Loucy (cell line): ENCODE data around the gene LMBRD2.

Experiments
- H2AFZ ChIP-seq: fragments of 200-600 bp; sonication (generic); 2 replicates; pipeline ENCODE4 v1.6.0; 2016; ENCODE audit warnings: antibody characterized with exemption, mild to moderate bottlenecking, low read length, moderate library complexity
- H3F3A ChIP-seq: fragments of 200-600 bp; 2 replicates; pipeline ENCODE4 v1.6.0; 2016; ENCODE audit warnings: antibody characterized with exemption, low read depth, mild to moderate bottlenecking
- H3K27me3 ChIP-seq: fragments of 200-600 bp; sonication (generic); 2 replicates; pipeline ENCODE4 v1.6.1; 2014; ENCODE audit warnings: low read length, mild to moderate bottlenecking; ENCODE audit not compliant: insufficient read depth, poor library complexity, severe bottlenecking
- H3K36me3 ChIP-seq: fragments of 200-600 bp; sonication (generic); 2 replicates; pipeline ENCODE4 v1.6.1; 2016; ENCODE audit warnings: low read length; ENCODE audit not compliant: insufficient read depth
- H3K4me1 ChIP-seq: fragments of 200-600 bp; sonication (generic); 2 replicates; pipeline ENCODE4 v1.5.1; 2014; ENCODE audit warnings: low read length, mild to moderate bottlenecking; ENCODE audit not compliant: insufficient read depth, poor library complexity, severe bottlenecking
- H3K4me2 ChIP-seq: fragments of 200-600 bp; sonication (generic); 2 replicates; pipeline ENCODE4 v1.6.0; 2014; ENCODE audit warnings: antibody characterized with exemption, low read length, low read depth, mild to moderate bottlenecking; ENCODE audit not compliant: poor library complexity, severe bottlenecking
- H3K4me3 ChIP-seq: fragments of 200-600 bp; sonication (generic); 2 replicates; pipeline ENCODE4 v1.5.1; 2014; ENCODE audit warnings: low read length, mild to moderate bottlenecking, mixed read lengths; ENCODE audit not compliant: poor library complexity, severe bottlenecking
- H3K79me2 ChIP-seq: fragments of 200-600 bp; sonication (generic); 2 replicates; pipeline ENCODE4 v1.6.1; 2014; ENCODE audit warnings: low read length; ENCODE audit not compliant: insufficient read depth
- H3K9ac ChIP-seq: fragments of 200-600 bp; sonication (generic); 2 replicates; pipeline ENCODE4 v1.6.0; 2014; ENCODE audit warnings: mild to moderate bottlenecking, low read depth, low read length, moderate library complexity; ENCODE audit not compliant: poor library complexity, severe bottlenecking
- H3K9me2 ChIP-seq: fragments of 200-600 bp; sonication (generic); replicated peaks from 2 replicates; pipeline ENCODE4 v1.6.1; 2016; ENCODE audit warnings: low read depth, low read length, mixed read lengths
- H3K9me3 ChIP-seq: fragments of 200-600 bp; sonication (generic); 2 replicates; pipeline ENCODE4 v1.6.1; 2014; ENCODE audit warnings: mild to moderate bottlenecking, antibody characterized with exemption, low read length, low read depth; ENCODE audit not compliant: insufficient read depth
- H4K20me1 ChIP-seq: fragments of 200-600 bp; sonication (generic); 2 replicates; pipeline ENCODE4 v1.6.0; 2014; ENCODE audit warnings: antibody characterized with exemption, low read length, mild to moderate bottlenecking; ENCODE audit not compliant: insufficient read depth, poor library complexity, severe bottlenecking
- CTCF ChIP-seq: fragments of 200-600 bp; sonication (generic); conservative IDR thresholded peaks from 2 replicates; pipeline ENCODE4 v1.5.1; 2014; ENCODE audit warnings: mild to moderate bottlenecking, antibody characterized with exemption, low read length
- EZH2phosphoT487 ChIP-seq: fragments of 200-600 bp; IDR thresholded peaks from 2 replicates; pipeline ENCODE4 v1.6.1; 2018; ENCODE audit warnings: antibody characterized with exemption, mild to moderate bottlenecking, moderate library complexity, borderline replicate concordance

Gene LMBRD2

GRCh38 chr5:36174119-36174518 is 22.4 kb upstream of the LMBRD2 start:
- H3K9me3 ChIP-seq, result no peaks in the 10 kb centered on the region
- no peaks in the 10 kb centered on the region for H3K79me2 ChIP-seq
- peaks cover 8% of the 10 kb centered on the region for H3K4me1 ChIP-seq
- H2AFZ ChIP-seq, result no peak overlapping the region
- TF ChIP-seq EZH2phosphoT487, result no peak
- TF ChIP-seq CTCF, result no peak
- no peaks in the 10 kb centered on the region for H3K27me3 ChIP-seq
- no peak overlapping the region for H3K4me3 ChIP-seq
- H3K9me2 ChIP-seq, result no peaks in the 10 kb centered on the region
- H3K36me3 ChIP-seq, result peaks cover 93% of the 10 kb centered on the region
- no peak overlapping the region for H3K4me2 ChIP-seq
- no peaks in the 10 kb centered on the region for H3F3A ChIP-seq
- no peak overlapping the region for H3K9ac ChIP-seq
- no peaks in the 10 kb centered on the region for H4K20me1 ChIP-seq

- peaks cover 5% of the 10 kb centered on the region; the same call in 1 of the 2 replicates for H3K79me2 ChIP-seq
- H3F3A ChIP-seq, result no peaks in the 10 kb centered on the region
- H2AFZ ChIP-seq, result no peak overlapping the region
- H4K20me1 ChIP-seq, result no peaks in the 10 kb centered on the region
- no peak overlapping the region for H3K4me3 ChIP-seq
- TF ChIP-seq EZH2phosphoT487 (no peak), CTCF (no peak)
- no peaks in the 10 kb centered on the region for H3K27me3 ChIP-seq
- no peak overlapping the region for H3K9ac ChIP-seq
- H3K9me2 ChIP-seq, result no peaks in the 10 kb centered on the region
- peaks cover 92% of the 10 kb centered on the region for H3K36me3 ChIP-seq
- peaks cover 8% of the 10 kb centered on the region for H3K4me1 ChIP-seq
- no peaks in the 10 kb centered on the region for H3K9me3 ChIP-seq
- H3K4me2 ChIP-seq, result no peak overlapping the region
Observed at GRCh38 chr5:36173426-36173825, 21.7 kb upstream of the LMBRD2 start.

- Histone ChIP-seq H3K27me3 (no peaks in the 10 kb centered on the region), H3F3A (no peaks in the 10 kb centered on the region), H3K9me3 (no peaks in the 10 kb centered on the region), H3K4me3 (no peak overlapping the region), H3K36me3 (peaks cover 92% of the 10 kb centered on the region), H2AFZ (no peak overlapping the region), H3K9ac (no peak overlapping the region), H3K4me1 (peaks cover 8% of the 10 kb centered on the region), H4K20me1 (no peaks in the 10 kb centered on the region), H3K4me2 (no peak overlapping the region), H3K9me2 (no peaks in the 10 kb centered on the region), H3K79me2 (peaks cover 7% of the 10 kb centered on the region; the same call in 1 of the 2 replicates)
- TF ChIP-seq CTCF (no peak), EZH2phosphoT487 (no peak)
Observed at GRCh38 chr5:36172599-36172998, 20.9 kb upstream of the LMBRD2 start.
